Measurements from ENCODE around the gene ERBB2.

The ERBB2 gene

GRCh38 chr17:39678340-39679116 lies 21.3 kb upstream of the ERBB2 start:
- peaks cover 67 to 82% of the 10 kb centered on the region in 2 donors for H3K4me1 Mint-ChIP-seq
- H3K4me3 Mint-ChIP-seq = peak overlapping the region in 1 of 2 donors; percentile 39
- H3K27ac Mint-ChIP-seq = peak overlapping the region; percentile 91
- no peak for ATAC-seq (replicated peaks)
- H3K9me3 Mint-ChIP-seq = no peaks in the 10 kb centered on the region
- DNase-seq = no peak
- peaks cover 4 to 21% of the 10 kb centered on the region in 2 donors for H3K36me3 Mint-ChIP-seq
- no peaks in the 10 kb centered on the region for H3K27me3 Mint-ChIP-seq

DNA sequence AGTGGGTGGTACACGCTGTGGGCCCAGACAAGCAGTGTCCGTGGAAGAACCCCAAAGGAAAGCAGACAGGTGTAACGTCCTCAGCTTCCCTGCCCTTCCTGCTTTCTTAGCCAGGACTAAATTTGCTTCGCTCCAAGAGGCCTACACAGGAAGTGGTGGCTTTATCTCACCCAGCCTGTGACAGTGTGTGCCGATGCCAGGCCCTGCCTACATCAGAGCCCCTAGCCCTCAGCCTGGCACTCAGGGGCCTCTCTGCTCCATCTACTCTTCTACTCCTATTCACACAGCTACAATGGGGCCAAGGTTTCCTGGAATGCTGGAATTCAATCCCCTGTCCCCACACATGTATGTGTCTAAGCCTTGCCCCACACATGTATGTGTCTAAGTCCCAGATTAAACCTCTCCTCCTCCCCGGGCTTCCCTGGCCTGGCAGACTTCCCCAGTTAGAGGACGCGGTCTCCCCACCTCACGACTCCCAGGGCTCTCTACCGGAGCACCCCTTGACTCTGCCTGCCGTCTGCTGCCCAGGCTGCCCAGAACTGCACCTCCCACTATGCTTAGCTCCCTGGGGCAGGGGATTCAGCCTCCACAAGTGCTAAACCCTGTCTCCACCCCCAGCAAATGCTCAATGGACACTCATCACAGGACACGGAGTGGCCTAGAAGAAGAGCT lies 20.2 kb upstream of the ERBB2 start:
- Mint-ChIP-seq H3K36me3 (peaks cover 9 to 28% of the 10 kb centered on the region in 2 donors), H3K27me3 (no peaks in the 10 kb centered on the region), H3K4me1 (peaks cover 60 to 71% of the 10 kb centered on the region in 2 donors), H3K4me3 (peak overlapping the region; percentile 40 to 48), H3K9me3 (no peaks in the 10 kb centered on the region), H3K27ac (peak overlapping the region; percentile 91)
- DNase-seq (no peak), ATAC-seq (replicated peaks) (peak; percentile 53 to 58)

DNA sequence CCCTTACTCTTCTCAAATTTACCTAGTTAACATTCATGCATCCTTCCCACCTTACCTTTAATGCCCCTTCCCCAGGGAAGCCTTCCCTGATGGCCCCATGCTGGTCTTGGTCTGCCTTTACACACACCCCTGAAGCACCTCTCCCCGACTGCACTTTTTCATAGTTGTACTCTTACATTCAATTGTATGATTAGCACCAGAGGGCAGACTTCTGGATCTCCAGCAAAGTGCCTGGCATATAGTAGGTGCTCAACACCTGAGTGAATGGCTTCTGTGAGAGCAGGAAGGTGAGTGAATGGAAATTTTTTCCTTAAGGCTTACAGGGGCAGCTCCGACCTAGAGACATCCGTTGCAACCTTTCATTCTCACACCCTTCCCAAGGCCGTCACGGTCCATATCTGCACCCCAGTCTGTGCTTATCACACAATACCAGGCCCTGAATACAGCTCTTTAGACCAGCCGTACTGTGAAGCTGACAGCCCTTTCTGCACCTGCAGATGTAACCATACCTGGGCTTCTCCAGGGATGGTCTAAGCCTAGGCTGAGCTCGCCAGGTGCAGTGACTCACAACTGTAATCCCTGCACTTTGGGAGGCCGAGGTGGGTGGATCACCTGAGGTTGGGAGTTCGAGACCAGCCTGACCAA lies 16.4 kb upstream of the ERBB2 start:
- Mint-ChIP-seq H3K27me3 (no peaks in the 10 kb centered on the region), H3K27ac (no peak overlapping the region), H3K9me3 (peaks cover 1 to 3% of the 10 kb centered on the region in 2 donors), H3K36me3 (peaks cover 12 to 34% of the 10 kb centered on the region in 2 donors), H3K4me3 (no peak overlapping the region), H3K4me1 (peaks cover 37 to 41% of the 10 kb centered on the region in 2 donors)
- no peak for DNase-seq
- no peak for ATAC-seq (replicated peaks)

DNA sequence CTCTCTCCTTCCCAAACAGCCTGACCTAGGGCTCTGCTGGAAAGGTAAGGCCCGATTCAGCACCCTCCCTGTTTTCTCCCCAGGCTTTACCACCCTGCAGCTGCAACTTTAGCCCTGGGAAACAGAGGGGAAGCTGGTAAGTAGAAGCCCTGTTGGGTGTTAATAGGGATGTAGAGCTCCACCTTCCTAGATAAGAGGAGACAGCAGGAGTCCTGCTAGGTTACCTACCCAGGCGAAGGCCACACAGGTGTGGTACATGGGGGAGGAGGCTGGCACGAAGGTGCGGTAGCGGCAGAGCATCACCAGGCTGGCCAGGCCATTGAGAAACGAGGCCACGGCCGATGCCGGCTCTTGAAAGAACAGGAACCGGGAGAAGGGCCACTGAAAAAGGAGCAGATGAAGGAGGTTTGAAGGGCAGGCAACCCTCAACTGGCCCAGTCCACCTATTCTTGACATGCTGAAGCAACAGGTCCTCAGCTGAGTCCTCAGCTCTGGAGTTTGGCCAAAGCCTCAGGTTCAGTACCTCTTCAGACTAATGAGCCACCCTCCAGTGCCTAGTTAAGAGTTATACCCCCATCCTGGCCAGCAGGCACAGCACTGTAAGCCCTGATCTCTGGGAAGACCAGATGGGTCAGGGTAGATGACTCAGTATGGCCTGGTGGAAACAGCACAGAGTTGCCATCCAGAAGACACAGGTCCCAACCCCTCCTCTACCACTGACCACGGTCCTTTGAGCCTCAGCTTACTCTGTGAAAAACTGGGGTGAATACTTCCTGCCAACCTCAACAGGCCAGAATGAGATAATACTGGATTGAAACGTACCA lies 15.3 kb upstream of the ERBB2 start:
- Mint-ChIP-seq H3K9me3 (peaks cover 1 to 3% of the 10 kb centered on the region in 2 donors), H3K27me3 (no peaks in the 10 kb centered on the region), H3K36me3 (peaks cover 12 to 27% of the 10 kb centered on the region in 2 donors), H3K27ac (no peak overlapping the region), H3K4me1 (peaks cover 32 to 37% of the 10 kb centered on the region in 2 donors), H3K4me3 (no peak overlapping the region)
- no peak for DNase-seq
- ATAC-seq (replicated peaks) = no peak

- Mint-ChIP-seq H3K36me3 (peaks cover 12 to 23% of the 10 kb centered on the region in 2 donors), H3K27ac (peak overlapping the region; percentile 33), H3K9me3 (peaks cover 1 to 3% of the 10 kb centered on the region in 2 donors), H3K27me3 (no peaks in the 10 kb centered on the region), H3K4me1 (peaks cover 15 to 19% of the 10 kb centered on the region in 2 donors), H3K4me3 (peak overlapping the region; percentile 91 to 96)
- no peak for ATAC-seq (replicated peaks)
- no peak for DNase-seq
Observed at GRCh38 chr17:39687101-39687545, 12.7 kb upstream of the ERBB2 start.

GRCh38 chr17:39687546-39688474 lies 12.1 kb upstream of the ERBB2 start, which contains the start of gene PGAP3:
Gene PGAP3 (minus strand): TSS chr17:39688057. CDS start chr17:39688014, 43 bp downstream.
- ATAC-seq (replicated peaks) (peak; percentile 94), DNase-seq (peak; percentile 85)
- Mint-ChIP-seq H3K36me3 (peaks cover 12 to 23% of the 10 kb centered on the region in 2 donors), H3K4me1 (peaks cover 15 to 17% of the 10 kb centered on the region in 2 donors), H3K27me3 (no peaks in the 10 kb centered on the region), H3K4me3 (peak within 1 kb of the TSS; percentile 91 to 96), H3K9me3 (peaks cover 1 to 3% of the 10 kb centered on the region in 2 donors), H3K27ac (peak within 1 kb of the TSS; percentile 98)

DNA sequence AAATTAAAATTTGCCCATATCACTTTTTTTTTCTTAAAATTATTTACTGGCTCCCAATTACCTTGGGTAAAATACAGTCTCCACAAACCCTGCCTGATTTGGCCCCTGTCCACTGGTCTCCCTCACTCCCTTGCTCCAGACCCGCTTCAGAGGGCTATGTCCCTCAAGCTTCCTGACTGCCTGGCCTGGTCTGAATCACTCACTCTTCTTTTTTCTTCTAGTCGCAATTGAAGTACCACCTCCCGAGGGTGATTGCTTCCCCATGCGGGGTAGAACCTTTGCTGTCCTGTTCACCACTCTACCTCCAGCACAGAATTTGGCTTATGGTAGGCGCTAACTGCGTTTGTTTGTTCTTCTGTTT lies 11.4 kb upstream of the ERBB2 start:
- ATAC-seq (replicated peaks) = no peak
- H3K4me1 Mint-ChIP-seq = peaks cover 15 to 17% of the 10 kb centered on the region in 2 donors
- peak overlapping the region; percentile 98 for H3K27ac Mint-ChIP-seq
- DNase-seq = no peak
- H3K4me3 Mint-ChIP-seq = peak overlapping the region; percentile 91 to 96
- H3K36me3 Mint-ChIP-seq = peaks cover 10 to 22% of the 10 kb centered on the region in 2 donors
- H3K27me3 Mint-ChIP-seq = no peaks in the 10 kb centered on the region
- peaks cover 1 to 3% of the 10 kb centered on the region in 2 donors for H3K9me3 Mint-ChIP-seq

DNA sequence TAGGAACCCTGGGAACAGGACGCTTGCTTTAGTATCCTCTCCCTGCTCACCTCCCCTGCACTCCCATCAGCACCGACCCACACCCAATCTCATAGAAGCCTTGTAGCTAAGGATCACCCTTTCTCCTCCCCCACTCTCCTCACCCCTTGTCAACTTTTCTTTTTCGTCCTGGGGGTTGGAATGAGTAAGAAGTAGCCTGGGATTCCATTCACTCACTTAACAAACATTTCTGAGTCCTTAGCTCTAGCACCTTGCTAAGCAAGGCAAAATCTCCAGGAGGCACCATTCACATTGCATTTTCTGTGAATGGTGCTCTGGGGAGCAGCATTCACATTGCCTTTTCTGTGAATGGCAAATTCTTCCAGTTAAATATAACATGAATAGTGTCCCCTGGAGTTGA lies 10.9 kb upstream of the ERBB2 start:
- Mint-ChIP-seq H3K27ac (peak overlapping the region; percentile 98), H3K4me3 (peak overlapping the region; percentile 91 to 96), H3K27me3 (no peaks in the 10 kb centered on the region), H3K9me3 (peaks cover 1 to 3% of the 10 kb centered on the region in 2 donors), H3K4me1 (peaks cover 15 to 17% of the 10 kb centered on the region in 2 donors), H3K36me3 (peaks cover 10 to 22% of the 10 kb centered on the region in 2 donors)
- ATAC-seq (replicated peaks) (no peak), DNase-seq (no peak)

GRCh38 chr17:39694593-39694992 lies 5.3 kb upstream of the ERBB2 start:
- Mint-ChIP-seq H3K36me3 (peaks cover 24 to 36% of the 10 kb centered on the region in 2 donors), H3K4me1 (peaks cover under 1 to 2% of the 10 kb centered on the region in 2 donors), H3K9me3 (no peaks in the 10 kb centered on the region), H3K27ac (no peak overlapping the region), H3K4me3 (no peak overlapping the region), H3K27me3 (peaks cover 9 to 10% of the 10 kb centered on the region in 2 donors)
- DNase-seq (no peak), ATAC-seq (replicated peaks) (no peak)

DNA sequence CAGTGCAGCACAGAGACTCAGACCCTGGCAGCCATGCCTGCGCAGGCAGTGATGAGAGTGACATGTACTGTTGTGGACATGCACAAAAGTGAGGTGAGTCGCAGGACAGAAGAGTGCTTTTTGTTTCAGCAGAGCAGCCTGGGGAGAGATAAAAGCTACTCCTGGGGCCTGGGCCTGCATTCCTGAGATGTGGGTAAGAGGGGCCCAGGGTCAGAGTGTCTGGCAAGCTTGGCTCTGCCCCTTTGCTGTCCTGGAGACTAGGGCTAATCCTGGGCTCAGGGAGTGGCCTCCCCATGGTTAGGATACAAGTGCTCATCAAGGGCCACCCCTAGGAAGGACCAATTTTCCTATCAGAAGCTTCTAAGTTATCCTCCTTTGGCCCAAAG lies 4.8 kb upstream of the ERBB2 start:
- no peak for ATAC-seq (replicated peaks)
- Mint-ChIP-seq H3K36me3 (peaks cover 25 to 38% of the 10 kb centered on the region in 2 donors), H3K9me3 (no peaks in the 10 kb centered on the region)

GRCh38 chr17:39696731-39697130 lies 3.1 kb upstream of the ERBB2 start:
- ATAC-seq (replicated peaks) = no peak
- peaks cover 26 to 30% of the 10 kb centered on the region in 2 donors for H3K27me3 Mint-ChIP-seq
- no peak overlapping the region for H3K4me3 Mint-ChIP-seq
- H3K9me3 Mint-ChIP-seq = no peaks in the 10 kb centered on the region
- H3K4me1 Mint-ChIP-seq = peaks cover 3 to 19% of the 10 kb centered on the region in 2 donors
- peaks cover 25 to 43% of the 10 kb centered on the region in 2 donors for H3K36me3 Mint-ChIP-seq
- no peak for DNase-seq
- no peak overlapping the region for H3K27ac Mint-ChIP-seq

More for the DNA sequence above, 4.8 kb upstream of the ERBB2 start:
- H3K4me1 Mint-ChIP-seq = peaks cover 3 to 6% of the 10 kb centered on the region in 2 donors
- peaks cover 13 to 15% of the 10 kb centered on the region in 2 donors for H3K27me3 Mint-ChIP-seq
- DNase-seq = no peak
- no peak overlapping the region for H3K4me3 Mint-ChIP-seq
- H3K27ac Mint-ChIP-seq = no peak overlapping the region

DNA sequence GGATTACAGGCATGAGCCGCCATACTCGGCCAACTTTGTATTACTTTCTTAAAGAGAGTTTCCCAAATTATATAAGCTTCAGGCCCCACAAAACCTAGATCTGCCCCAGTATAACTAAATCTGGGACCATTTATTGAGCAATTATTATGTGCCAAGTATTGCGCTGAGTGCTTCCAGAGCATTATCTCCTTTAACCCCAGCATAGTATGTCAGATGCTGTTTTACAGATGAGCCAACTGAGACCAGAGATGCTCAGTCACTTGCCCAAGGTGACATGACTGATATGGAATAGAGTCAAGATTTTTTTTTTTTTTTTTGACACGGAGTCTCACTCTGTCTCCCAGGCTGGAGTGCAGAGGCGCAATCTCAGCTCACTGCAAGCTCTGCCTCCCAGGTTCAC lies 1.9 kb upstream of the ERBB2 start:
- ATAC-seq (replicated peaks) (no peak), DNase-seq (no peak)
- peaks cover 3 to 19% of the 10 kb centered on the region in 2 donors for H3K4me1 Mint-ChIP-seq
- peaks cover 25 to 43% of the 10 kb centered on the region in 2 donors for H3K36me3 Mint-ChIP-seq
- no peaks in the 10 kb centered on the region for H3K9me3 Mint-ChIP-seq
- no peak overlapping the region for H3K4me3 Mint-ChIP-seq
- no peak overlapping the region for H3K27ac Mint-ChIP-seq
- H3K27me3 Mint-ChIP-seq = peaks cover 31 to 38% of the 10 kb centered on the region in 2 donors
